GM12864 (cell line): ENCODE measurements around the gene CAMK2D.

Experiments
- DNase-seq: peaks from one replicate; pipeline ENCODE4 v3.0.0-alpha.2; 2011; ENCODE audit warnings: low read depth
- H3K4me3 ChIP-seq: 2 replicates; pipeline ENCODE4 v1.5.1; 2011; ENCODE audit warnings: mild to moderate bottlenecking, low read depth, low read length, control low read depth
- CTCF ChIP-seq: IDR thresholded peaks from 2 replicates; pipeline ENCODE4 v1.5.1; 2011; ENCODE audit warnings: low read depth, mild to moderate bottlenecking, moderate library complexity, low read length, control low read depth, inconsistent platforms; ENCODE audit errors: missing control alignments

CAMK2D gene

GRCh38 chr4:113579360-113579759 lies 182.2 kb downstream of the CAMK2D start:
- no peak for DNase-seq
- no peak for TF ChIP-seq CTCF
- no peak overlapping the region for H3K4me3 ChIP-seq

- H3K4me3 ChIP-seq = no peak overlapping the region
- no peak for DNase-seq
- TF ChIP-seq CTCF = no peak
Observed at GRCh38 chr4:113576947-113577678, 184.4 kb downstream of the CAMK2D start.

- H3K4me3 ChIP-seq = no peak overlapping the region
- no peak for TF ChIP-seq CTCF
- DNase-seq = no peak
Observed at GRCh38 chr4:113575401-113575800, 186.1 kb downstream of the CAMK2D start.

GRCh38 chr4:113574636-113575103 lies 186.9 kb downstream of the CAMK2D start:
- DNase-seq = no peak
- H3K4me3 ChIP-seq = no peak overlapping the region

GRCh38 chr4:113572620-113573019 lies 188.9 kb downstream of the CAMK2D start:
- H3K4me3 ChIP-seq = no peak overlapping the region
- TF ChIP-seq CTCF = no peak
- no peak for DNase-seq

More at GRCh38 chr4:113574636-113575103, 186.9 kb downstream of the CAMK2D start:
- no peak for TF ChIP-seq CTCF

- no peak for DNase-seq
- TF ChIP-seq CTCF = no peak
- H3K4me3 ChIP-seq = no peak overlapping the region
Observed at GRCh38 chr4:113566015-113566795, 195.3 kb downstream of the CAMK2D start.
